GM12892 (cell line): Measurements from ENCODE around the gene LCN2.

ENCODE experiments used
- DNase-seq: peaks from one replicate; pipeline ENCODE4 v3.0.0; 2011; ENCODE audit not compliant: insufficient read length
- FAIRE-seq: peaks from 2 replicates; lab custom pipeline; 2011; peaks lifted over from hg19 to GRCh38; lab: Jason Lieb, UNC
- POLR2A ChIP-seq: IDR thresholded peaks from 2 replicates; pipeline ENCODE4 v1.6.1; 2011; ENCODE audit warnings: low read depth, low read length, control low read depth
- POLR2AphosphoS5 ChIP-seq: IDR thresholded peaks from 2 replicates; pipeline ENCODE4 v1.6.1; 2011; ENCODE audit warnings: low read depth, low read length, control low read depth
- TAF1 ChIP-seq: IDR thresholded peaks from 2 replicates; pipeline ENCODE4 v1.6.1; 2011; ENCODE audit warnings: low read depth, mild to moderate bottlenecking, control low read depth, low read length, borderline replicate concordance

The LCN2 gene

GRCh38 chr9:128116104-128117083, 32.9 kb upstream of the LCN2 start:
- DNase-seq (no peak), FAIRE-seq (no peak)

DNA sequence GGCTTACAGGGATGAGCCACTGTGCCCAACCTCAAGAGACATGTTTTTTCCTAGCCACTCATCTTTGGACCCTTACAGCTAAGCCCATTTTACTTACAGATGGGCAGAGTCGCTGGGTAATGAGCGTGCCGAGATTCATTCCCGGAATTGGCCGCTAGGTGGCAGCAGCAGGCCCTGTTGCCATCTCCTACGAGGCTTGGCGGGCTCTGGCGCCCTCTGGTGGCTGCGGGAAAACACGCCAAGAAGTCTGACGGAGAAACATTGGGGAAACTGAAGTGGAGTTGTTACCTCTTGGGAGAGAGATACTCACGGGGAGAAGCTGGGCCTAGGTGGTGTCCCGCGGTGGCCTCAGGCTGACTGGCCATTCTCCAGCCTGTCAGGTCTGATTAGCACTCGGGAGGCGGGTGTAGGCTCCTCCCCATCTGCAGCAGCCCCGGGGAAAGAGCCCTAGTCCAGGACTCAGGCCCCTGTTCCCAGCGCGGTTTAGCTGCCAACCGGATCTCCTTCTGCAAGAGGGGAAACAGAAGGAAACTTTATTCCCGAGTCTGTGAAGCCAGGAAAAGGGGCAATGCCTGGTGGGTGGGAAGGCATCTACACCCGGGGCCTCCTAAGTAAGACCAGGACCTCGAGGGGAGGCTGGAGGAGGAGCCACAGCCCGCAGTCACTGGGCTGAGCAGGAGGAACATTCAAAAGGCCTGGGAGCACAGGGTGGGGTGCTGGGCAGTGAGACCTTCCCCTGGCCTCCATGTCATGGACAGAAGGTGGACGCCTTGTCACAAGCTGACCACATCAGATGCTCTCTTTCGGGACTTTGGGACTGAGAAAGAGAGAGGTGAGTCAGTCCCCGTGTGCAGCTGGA, 31.4 kb upstream of the LCN2 start:
- DNase-seq: peak; percentile 85
- FAIRE-seq: peak; percentile 98
- TF ChIP-seq POLR2AphosphoS5 (no peak), TAF1 (no peak), POLR2A (no peak)

More at GRCh38 chr9:128116104-128117083, 32.9 kb upstream of the LCN2 start:
- TF ChIP-seq POLR2A (no peak), POLR2AphosphoS5 (no peak), TAF1 (no peak)

GRCh38 chr9:128118472-128118857, 30.8 kb upstream of the LCN2 start:
- DNase-seq (no peak), FAIRE-seq (no peak)
- TF ChIP-seq POLR2AphosphoS5 (no peak), POLR2A (no peak), TAF1 (no peak)

DNA sequence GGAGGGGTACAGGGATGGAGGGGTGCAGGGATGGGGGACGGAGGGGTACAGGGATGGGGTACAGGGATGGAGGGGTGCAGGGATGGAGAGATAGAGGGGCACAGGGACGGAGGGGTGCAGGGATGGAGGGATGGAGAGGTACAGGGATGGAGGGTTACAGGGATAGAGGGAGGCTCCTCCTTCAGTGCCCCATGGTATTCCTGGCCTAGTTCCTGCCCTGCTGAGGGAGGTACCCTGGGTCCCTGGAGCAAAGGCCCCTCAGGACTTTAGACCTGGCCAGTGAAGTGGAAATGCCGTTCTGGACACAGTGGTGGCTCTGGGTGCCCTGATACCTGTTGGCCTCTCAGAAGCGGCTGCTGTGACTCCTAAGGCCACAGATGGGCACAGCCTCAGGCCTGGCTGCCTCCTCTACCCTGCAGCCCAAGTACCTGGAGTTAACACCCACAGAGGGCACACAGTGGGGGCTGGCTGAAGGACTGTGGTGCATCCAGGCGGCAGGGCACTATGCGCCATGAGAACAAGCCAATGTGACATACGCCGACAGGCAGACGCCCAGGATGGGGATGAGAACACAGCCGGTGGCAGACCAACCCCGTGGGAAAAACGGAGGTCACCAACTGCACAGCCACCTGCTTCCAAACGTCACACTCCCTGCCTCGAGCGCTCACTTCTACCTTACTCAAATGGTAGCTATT, 30.1 kb upstream of the LCN2 start:
- TF ChIP-seq TAF1 (no peak), POLR2A (no peak), POLR2AphosphoS5 (peak; percentile 63; the same call in 1 of the 2 replicates)
- no peak for DNase-seq
- FAIRE-seq: no peak

GRCh38 chr9:128120061-128120740, 29.1 kb upstream of the LCN2 start:
- FAIRE-seq: no peak
- TF ChIP-seq POLR2AphosphoS5: 0 out of 2 replicates have a peak, but pooled peaks have one; percentile 16
- TF ChIP-seq TAF1: no peak
- TF ChIP-seq POLR2A: no peak
- no peak for DNase-seq

GRCh38 chr9:128120741-128121465, 28.4 kb upstream of the LCN2 start:
- DNase-seq: no peak
- TF ChIP-seq POLR2AphosphoS5: no peak
- TF ChIP-seq POLR2A: peak; percentile 16; the same call in 1 of the 2 replicates
- no peak for FAIRE-seq

- DNase-seq (no peak), FAIRE-seq (no peak)
- TF ChIP-seq TAF1 (no peak), POLR2AphosphoS5 (no peak), POLR2A (no peak)
Observed at GRCh38 chr9:128121466-128121810, 27.8 kb upstream of the LCN2 start.

- DNase-seq (no peak), FAIRE-seq (no peak)
- TF ChIP-seq POLR2AphosphoS5 (no peak), TAF1 (no peak), POLR2A (no peak)
Observed at GRCh38 chr9:128121924-128122808, 27.1 kb upstream of the LCN2 start.

DNA sequence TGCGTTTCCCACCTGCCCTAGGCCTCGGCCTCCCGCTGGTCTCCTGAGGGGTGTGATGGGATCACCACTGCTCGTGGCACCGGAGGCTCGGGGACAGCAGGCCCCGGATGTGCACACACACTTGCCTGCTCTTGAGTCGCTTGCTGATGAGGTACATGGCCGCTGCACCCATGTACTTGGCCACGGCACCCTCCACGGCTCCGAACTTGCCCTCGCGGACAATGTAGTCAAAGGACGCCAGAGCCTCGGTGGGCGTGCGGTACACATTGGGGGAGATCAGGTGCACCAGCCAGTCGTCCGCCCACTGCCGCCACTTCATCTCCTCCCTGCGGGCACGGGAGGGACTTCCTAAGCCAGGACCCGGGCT, 26.5 kb upstream of the LCN2 start:
- TF ChIP-seq POLR2AphosphoS5 (no peak), TAF1 (no peak), POLR2A (no peak)
- FAIRE-seq: no peak
- no peak for DNase-seq
